A549 (cell line): ENCODE measurements around the gene TSPAN3.

ENCODE experiments used
- CHD4 ChIP-seq: fragments of 200-600 bp; sonication (generic); IDR thresholded peaks from 2 replicates; pipeline ENCODE4 v1.6.1; 2016; ENCODE audit warnings: antibody characterized with exemption, mild to moderate bottlenecking, borderline replicate concordance
- EP300 ChIP-seq, 2 experiments: fragments of >200 bp; sonication (Bioruptor Twin); formaldehyde crosslinking; IDR thresholded peaks; 2 replicates in 1 of 2; 3 replicates in 1 of 2; pipeline ENCODE4 v1.6.1; 2016 to 2017
- TF ChIP-seq, protein P1 (sequence below): fragments of >200 bp; sonication (Bioruptor Twin); formaldehyde crosslinking; IDR thresholded peaks from 3 replicates; pipeline ENCODE4 v1.5.1; 2016

DNA sequence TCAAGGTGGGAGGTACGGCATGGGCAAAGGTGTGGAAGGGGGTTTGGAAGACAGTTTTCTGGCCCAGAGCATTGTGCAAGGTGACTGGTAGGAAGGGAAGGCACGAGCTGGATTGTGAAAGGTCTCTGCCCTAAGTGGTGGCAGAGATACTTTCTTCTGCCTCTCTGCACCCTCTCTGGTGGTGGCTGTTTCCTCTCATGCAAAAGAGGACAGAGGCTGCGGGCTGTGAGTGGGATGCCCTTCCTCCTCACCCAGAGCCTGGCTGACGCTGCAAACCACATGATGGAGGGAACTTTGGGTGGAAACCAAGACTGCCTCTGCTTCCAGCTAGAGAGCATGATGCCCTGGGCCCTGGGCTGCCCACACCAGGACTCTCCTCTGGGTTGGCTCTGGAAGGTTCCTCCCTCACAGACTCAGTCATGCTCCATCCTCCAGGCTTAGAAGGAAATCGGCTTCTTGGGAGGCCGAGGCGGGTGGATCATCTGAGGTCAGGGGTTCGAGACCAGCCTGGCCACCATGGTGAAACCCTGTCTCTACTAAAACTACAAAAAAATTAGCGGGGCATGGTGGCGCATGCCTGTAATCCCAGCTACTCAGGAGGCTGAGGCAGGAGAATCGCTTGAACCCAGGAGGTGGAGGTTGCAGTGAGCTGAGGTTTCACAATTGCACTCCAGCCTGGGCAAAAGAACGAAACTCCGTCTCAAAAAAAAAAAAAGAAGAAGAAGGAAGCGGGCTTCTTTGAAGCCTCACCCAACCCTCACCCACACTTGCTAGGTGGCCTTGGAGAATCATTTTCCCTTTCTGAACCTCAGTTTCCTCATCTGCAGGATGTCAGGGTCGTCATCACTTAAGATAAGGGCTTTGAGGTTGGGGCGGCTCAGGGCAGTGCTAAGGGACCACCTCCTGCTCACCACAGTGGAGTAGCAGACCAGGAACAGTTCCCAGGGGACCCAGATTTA is 67.7 kb downstream of the TSPAN3 start:
- TF ChIP-seq, protein P1, sequence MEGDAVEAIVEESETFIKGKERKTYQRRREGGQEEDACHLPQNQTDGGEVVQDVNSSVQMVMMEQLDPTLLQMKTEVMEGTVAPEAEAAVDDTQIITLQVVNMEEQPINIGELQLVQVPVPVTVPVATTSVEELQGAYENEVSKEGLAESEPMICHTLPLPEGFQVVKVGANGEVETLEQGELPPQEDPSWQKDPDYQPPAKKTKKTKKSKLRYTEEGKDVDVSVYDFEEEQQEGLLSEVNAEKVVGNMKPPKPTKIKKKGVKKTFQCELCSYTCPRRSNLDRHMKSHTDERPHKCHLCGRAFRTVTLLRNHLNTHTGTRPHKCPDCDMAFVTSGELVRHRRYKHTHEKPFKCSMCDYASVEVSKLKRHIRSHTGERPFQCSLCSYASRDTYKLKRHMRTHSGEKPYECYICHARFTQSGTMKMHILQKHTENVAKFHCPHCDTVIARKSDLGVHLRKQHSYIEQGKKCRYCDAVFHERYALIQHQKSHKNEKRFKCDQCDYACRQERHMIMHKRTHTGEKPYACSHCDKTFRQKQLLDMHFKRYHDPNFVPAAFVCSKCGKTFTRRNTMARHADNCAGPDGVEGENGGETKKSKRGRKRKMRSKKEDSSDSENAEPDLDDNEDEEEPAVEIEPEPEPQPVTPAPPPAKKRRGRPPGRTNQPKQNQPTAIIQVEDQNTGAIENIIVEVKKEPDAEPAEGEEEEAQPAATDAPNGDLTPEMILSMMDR, result no peak
- TF ChIP-seq CHD4 (no peak), EP300 (IDR thresholded peaks at IDR 0.05) (no peak)
